Duodenal mucosa (tissue), 2 donors: ENCODE results near the gene PHACTR1.

Experiments
- H3K27ac ChIP-seq: one replicate; pipeline ENCODE4 v1.7.0; 2013; ENCODE audit warnings: low read depth, low read length
- H3K27me3 ChIP-seq, 2 donors: one replicate each; pipeline ENCODE4 v1.7.0; 2013; ENCODE audit warnings: low read length in 2 of 2, control low read depth in 1 of 2; ENCODE audit not compliant: insufficient read depth in 2 of 2, control insufficient read depth in 1 of 2
- H3K36me3 ChIP-seq, 2 donors: one replicate each; pipeline ENCODE4 v1.7.0; 2013; ENCODE audit warnings: low read length in 2 of 2, control low read depth in 1 of 2; ENCODE audit not compliant: insufficient read depth in 2 of 2, control insufficient read depth in 1 of 2
- H3K4me1 ChIP-seq, 2 donors: one replicate each; pipeline ENCODE4 v1.7.0; 2013; ENCODE audit warnings: low read length in 2 of 2, control low read depth in 1 of 2; ENCODE audit not compliant: insufficient read depth in 2 of 2, control insufficient read depth in 1 of 2
- H3K4me3 ChIP-seq, 2 donors: one replicate each; pipeline ENCODE4 v1.7.0; 2013; ENCODE audit warnings: low read length in 2 of 2, low read depth in 1 of 2
- H3K9ac ChIP-seq, 2 donors: one replicate each; pipeline ENCODE4 v1.7.0; 2013; ENCODE audit warnings: low read length in 2 of 2, low read depth in 1 of 2
- H3K9me3 ChIP-seq, 2 donors: one replicate each; pipeline ENCODE4 v1.7.0; 2013; ENCODE audit warnings: low read length in 2 of 2, control low read depth in 1 of 2; ENCODE audit not compliant: control insufficient read depth in 1 of 2

Gene PHACTR1

GRCh38 chr6:12814015-12814414, 97.4 kb downstream of the PHACTR1 start:
- no peaks in the 10 kb centered on the region for H3K36me3 ChIP-seq
- no peak overlapping the region for H3K4me3 ChIP-seq
- H3K4me1 ChIP-seq = no peaks in the 10 kb centered on the region
- H3K27ac ChIP-seq = no peak overlapping the region
- no peak overlapping the region for H3K9ac ChIP-seq
- H3K27me3 ChIP-seq = no peaks in the 10 kb centered on the region
- H3K9me3 ChIP-seq = no peaks in the 10 kb centered on the region

- no peaks in the 10 kb centered on the region for H3K27me3 ChIP-seq
- no peak overlapping the region for H3K4me3 ChIP-seq
- H3K27ac ChIP-seq = no peak overlapping the region
These were observed 98.5 kb downstream of the PHACTR1 start for GRCh38 chr6:12815089-12815488.

GRCh38 chr6:12815884-12816600, 99.5 kb downstream of the PHACTR1 start:
- H3K4me1 ChIP-seq = no peaks in the 10 kb centered on the region
- no peak overlapping the region for H3K27ac ChIP-seq
- H3K36me3 ChIP-seq = no peaks in the 10 kb centered on the region
- no peaks in the 10 kb centered on the region for H3K9me3 ChIP-seq
- H3K4me3 ChIP-seq = no peak overlapping the region
- H3K9ac ChIP-seq = no peak overlapping the region
- H3K27me3 ChIP-seq = no peaks in the 10 kb centered on the region

More at GRCh38 chr6:12815089-12815488, 98.5 kb downstream of the PHACTR1 start:
- no peaks in the 10 kb centered on the region for H3K36me3 ChIP-seq
- H3K9me3 ChIP-seq = no peaks in the 10 kb centered on the region
- no peaks in the 10 kb centered on the region for H3K4me1 ChIP-seq
- H3K9ac ChIP-seq = no peak overlapping the region

GRCh38 chr6:12818324-12818723, 101.8 kb downstream of the PHACTR1 start:
- no peaks in the 10 kb centered on the region for H3K4me1 ChIP-seq
- H3K9ac ChIP-seq = no peak overlapping the region

GRCh38 chr6:12823847-12824246, 107.3 kb downstream of the PHACTR1 start:
- Histone ChIP-seq H3K27ac (no peak overlapping the region), H3K9ac (no peak overlapping the region)

More at GRCh38 chr6:12818324-12818723, 101.8 kb downstream of the PHACTR1 start:
- Histone ChIP-seq H3K9me3 (no peaks in the 10 kb centered on the region), H3K4me3 (no peak overlapping the region), H3K36me3 (no peaks in the 10 kb centered on the region), H3K27ac (no peak overlapping the region), H3K27me3 (peaks cover 0 to 5% of the 10 kb centered on the region in 2 donors)

GRCh38 chr6:12826584-12826983, 110.0 kb downstream of the PHACTR1 start:
- H3K9ac ChIP-seq = no peak overlapping the region
- H3K9me3 ChIP-seq = no peaks in the 10 kb centered on the region
- peaks cover 5 to 16% of the 10 kb centered on the region in 2 donors for H3K27me3 ChIP-seq

More at GRCh38 chr6:12823847-12824246, 107.3 kb downstream of the PHACTR1 start:
- H3K36me3 ChIP-seq = no peaks in the 10 kb centered on the region
- H3K9me3 ChIP-seq = no peaks in the 10 kb centered on the region
- H3K4me3 ChIP-seq = no peak overlapping the region
- H3K27me3 ChIP-seq = peaks cover 5 to 16% of the 10 kb centered on the region in 2 donors
- H3K4me1 ChIP-seq = no peaks in the 10 kb centered on the region

GRCh38 chr6:12827921-12828320, 111.4 kb downstream of the PHACTR1 start:
- Histone ChIP-seq H3K4me3 (no peak overlapping the region), H3K9ac (no peak overlapping the region), H3K27ac (no peak overlapping the region), H3K27me3 (peaks cover 5 to 11% of the 10 kb centered on the region in 2 donors), H3K4me1 (no peaks in the 10 kb centered on the region), H3K9me3 (no peaks in the 10 kb centered on the region), H3K36me3 (no peaks in the 10 kb centered on the region)

More at GRCh38 chr6:12826584-12826983, 110.0 kb downstream of the PHACTR1 start:
- Histone ChIP-seq H3K27ac (no peak overlapping the region), H3K36me3 (no peaks in the 10 kb centered on the region), H3K4me3 (no peak overlapping the region), H3K4me1 (no peaks in the 10 kb centered on the region)

GRCh38 chr6:12832226-12832735, 115.7 kb downstream of the PHACTR1 start:
- peaks cover 2 to 9% of the 10 kb centered on the region in 2 donors for H3K27me3 ChIP-seq
- no peaks in the 10 kb centered on the region for H3K36me3 ChIP-seq
- H3K27ac ChIP-seq = no peak overlapping the region
- no peaks in the 10 kb centered on the region for H3K9me3 ChIP-seq
- no peak overlapping the region for H3K9ac ChIP-seq
- no peak overlapping the region for H3K4me3 ChIP-seq
- H3K4me1 ChIP-seq = no peaks in the 10 kb centered on the region

GRCh38 chr6:12836009-12836408, 119.4 kb downstream of the PHACTR1 start:
- H3K9ac ChIP-seq = no peak overlapping the region
- no peak overlapping the region for H3K4me3 ChIP-seq

GRCh38 chr6:12841619-12842018, 125.1 kb downstream of the PHACTR1 start:
- Histone ChIP-seq H3K4me3 (no peak overlapping the region), H3K4me1 (no peaks in the 10 kb centered on the region), H3K9me3 (peaks cover 5 to 6% of the 10 kb centered on the region in 2 donors), H3K27ac (no peak overlapping the region), H3K36me3 (no peaks in the 10 kb centered on the region), H3K9ac (no peak overlapping the region), H3K27me3 (peaks cover 0 to 3% of the 10 kb centered on the region in 2 donors)

More at GRCh38 chr6:12836009-12836408, 119.4 kb downstream of the PHACTR1 start:
- Histone ChIP-seq H3K9me3 (peaks cover 5 to 6% of the 10 kb centered on the region in 2 donors), H3K4me1 (no peaks in the 10 kb centered on the region), H3K27ac (no peak overlapping the region), H3K36me3 (no peaks in the 10 kb centered on the region), H3K27me3 (no peaks in the 10 kb centered on the region)
